ENCODE data around the gene ELOVL6.
A peak's percentile ranks its signal among the peaks of the same experiment; 100 is the strongest.
"Not testable (repeated sequence)": the region's sequence is repeated elsewhere in the genome, so short reads cannot be mapped to it uniquely, and the experiment has no call there.

Gene ELOVL6

DNA sequence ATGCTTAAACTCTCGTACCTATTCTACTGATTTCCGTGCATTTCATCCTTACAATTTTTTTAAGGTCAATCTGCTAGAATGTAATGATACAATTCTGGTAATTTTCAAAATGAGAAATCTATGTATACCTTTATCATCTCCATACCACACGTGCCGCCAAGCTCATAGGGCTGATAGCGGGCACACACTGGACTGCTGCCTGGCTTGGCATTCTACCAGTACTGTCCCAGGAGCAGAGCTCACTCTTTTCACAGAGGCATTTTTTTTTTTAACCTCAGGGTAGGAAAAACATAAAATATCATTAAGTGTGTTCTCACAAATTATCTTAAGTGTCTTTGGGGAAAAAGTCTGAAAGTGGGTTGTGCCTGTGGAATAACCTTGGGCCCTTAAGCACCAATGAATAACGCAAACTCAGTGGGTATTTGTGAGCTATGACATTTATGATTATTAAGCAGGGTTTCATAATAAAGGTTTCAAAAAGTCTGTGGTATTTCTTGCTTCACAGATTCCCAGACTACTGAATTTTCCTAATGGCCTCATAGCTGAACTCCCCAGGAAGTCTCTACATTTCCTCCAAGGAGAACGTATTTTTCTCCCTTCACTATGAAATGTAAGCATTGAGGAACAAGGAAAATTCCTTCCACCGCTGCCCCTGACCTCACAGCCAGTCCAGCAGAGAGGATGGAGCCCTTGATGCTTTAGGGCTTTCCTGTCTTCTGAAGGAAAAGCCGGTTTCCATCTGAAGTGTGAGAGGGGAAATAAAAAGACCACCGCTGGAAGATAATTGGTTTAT lies 125.2 kb downstream of the ELOVL6 start:
- DNase-seq = no peak

DNA sequence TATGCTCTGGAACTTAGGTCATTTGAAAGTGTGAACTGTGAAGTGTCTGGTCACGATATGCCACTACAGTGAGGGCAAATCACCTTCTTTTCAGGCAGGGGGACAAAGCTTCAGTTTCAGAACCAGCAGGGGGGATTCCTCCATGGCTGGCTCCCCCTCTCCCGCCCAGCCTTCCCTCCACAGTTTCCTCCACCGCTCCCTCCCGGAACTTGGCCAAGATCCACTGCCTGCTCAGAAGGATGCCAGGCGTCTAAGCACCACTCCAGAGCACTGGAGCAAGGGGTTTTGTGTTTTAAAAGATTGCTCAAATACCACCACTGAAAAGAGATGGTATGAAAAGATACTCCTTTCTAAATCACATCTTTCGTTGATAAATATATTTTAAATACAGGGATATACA lies 126.9 kb downstream of the ELOVL6 start:
- DNase-seq = no peak

DNA sequence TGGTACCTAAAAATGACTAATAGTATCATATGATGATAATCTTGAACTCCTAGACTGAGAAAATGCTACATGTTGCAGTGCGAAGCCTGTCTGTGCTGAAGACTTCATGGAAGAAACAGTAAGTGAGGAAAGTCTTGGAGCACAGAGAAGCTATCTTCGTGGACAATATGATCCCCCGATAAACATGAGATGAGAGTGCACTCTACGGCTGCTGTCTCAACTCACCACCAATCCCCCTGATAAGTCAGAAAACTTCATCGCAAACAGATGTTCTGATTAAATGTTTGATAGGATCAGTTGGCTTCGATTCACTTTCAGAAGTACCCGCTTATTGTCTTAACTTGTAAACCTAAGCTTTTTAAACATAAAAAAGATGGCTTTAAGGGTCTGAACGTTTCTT lies 130.2 kb downstream of the ELOVL6 start:
- DNase-seq = no peak

DNA sequence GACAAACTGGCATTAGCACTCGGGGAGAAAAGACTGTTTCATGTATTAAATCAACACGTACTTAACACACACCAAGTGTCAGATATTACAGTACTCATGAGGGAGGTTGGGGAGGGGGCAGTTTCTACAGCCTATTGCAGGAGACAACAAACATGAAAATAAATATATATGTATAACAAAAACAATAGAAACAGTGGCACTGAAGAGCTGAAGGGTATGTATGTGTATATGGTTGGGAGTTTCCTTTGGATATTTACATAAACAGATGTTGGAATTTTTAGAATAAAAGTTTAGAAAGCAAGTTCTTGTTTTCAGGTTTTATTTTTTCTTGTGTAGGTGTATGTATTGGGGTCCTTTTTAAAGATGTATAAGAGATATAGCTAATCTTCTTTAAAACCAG lies 133.5 kb downstream of the ELOVL6 start:
- DNase-seq = no peak

DNA sequence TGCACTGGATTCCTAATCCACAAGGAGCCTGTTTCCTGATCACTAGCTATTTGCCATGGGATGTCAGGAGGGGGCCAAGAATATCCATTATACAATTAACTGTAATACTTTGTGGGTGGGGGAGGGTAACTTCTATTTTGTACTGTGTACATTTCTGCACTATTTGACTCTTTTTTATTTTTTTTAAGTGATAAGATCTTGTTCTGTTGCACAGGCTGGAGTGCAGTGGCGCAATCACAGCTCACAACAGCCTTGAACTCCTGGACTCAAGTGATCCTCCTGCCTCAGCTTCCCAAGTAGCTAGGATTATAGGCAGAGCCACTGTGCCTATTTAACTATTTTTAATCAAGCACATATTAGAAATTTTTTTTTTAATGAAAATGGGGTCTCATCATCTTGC lies 134.1 kb downstream of the ELOVL6 start:
- no peak for DNase-seq

DNA sequence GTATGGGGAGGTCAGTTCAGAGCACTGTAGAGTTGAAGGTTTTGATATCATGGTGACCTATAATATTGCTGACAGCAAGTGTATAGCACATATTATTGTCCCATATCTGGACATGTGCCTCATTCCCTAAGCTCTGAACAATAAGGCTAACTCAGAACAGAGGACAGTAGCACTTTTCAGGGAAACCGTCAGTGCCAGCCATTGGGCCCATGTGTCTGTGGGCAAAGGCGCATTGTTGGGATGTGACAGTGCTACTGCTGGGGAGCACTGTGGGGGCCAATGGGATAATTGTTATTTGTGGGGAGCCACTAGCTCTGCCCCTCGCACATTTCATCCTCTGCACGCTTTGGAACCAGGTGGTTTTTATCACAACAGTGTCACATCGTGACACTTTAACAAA lies 136.2 kb downstream of the ELOVL6 start:
- DNase-seq = no peak

DNA sequence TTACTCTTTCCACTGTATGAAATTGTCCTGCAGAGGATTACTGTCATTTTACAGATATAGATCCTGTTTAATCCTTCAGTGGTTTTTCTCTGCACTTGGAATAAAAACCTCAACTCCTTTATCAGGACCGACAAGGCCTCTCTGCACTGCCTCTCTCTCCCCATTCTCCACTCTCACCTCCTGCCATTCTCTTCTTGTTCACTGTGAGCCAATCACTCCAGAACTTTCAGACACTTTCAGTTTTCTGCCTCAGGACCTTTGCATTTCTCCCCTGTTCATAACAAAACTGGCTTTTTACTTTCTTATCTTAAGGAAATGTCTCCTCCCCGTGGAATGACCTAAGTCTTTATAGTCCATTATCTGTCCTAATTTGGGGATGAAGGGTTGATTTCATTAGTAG lies 137.3 kb downstream of the ELOVL6 start:
- DNase-seq = no peak

DNA sequence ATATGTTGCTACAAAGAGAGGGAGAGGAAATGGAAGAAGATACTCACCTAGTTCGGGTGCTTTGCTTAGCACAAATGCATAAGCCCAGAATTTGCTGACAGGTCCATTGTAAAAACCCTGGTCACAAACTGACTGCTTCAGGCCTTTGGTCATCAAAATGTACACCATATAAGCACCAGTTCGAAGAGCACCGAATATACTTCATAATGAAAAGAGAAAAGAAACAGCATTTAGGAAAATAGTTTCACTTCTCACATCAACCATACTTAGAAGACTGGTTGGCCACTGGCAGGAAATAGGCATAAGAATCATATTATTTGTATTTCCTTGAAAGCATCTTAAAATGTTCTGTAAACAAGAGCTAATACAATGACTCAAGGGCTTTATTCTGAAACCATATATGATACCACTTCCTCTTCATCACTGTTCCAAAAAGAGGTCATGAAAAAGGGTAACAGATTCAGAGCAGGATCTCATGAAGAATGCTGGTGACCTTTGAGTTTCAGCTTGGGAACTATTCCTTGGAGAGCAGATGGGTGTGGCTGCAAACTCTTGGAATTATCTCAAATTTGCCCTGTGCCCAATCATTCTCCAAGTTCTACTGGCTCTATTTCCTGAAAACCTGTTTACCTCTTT lies 138.7 kb downstream of the ELOVL6 start:
- DNase-seq = no peak

DNA sequence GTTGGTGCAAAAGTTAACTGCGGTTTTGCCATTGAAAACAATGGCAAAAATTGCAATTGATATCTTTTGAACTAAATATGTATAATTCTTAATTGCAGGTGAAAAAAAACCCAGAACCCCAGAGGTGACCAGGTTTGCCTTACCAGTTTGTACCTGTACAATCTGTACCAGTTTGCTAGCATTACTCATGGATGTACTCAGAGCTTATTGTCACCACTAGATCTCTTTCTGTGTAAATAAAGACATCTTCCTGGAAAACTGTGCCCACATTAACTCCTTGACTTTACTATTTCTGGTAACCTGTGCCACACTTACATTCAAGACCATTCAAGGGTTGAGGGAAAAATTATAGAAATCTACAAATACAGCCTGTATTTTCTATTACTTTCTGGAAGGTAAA lies 139.7 kb downstream of the ELOVL6 start:
- no peak for DNase-seq

DNA sequence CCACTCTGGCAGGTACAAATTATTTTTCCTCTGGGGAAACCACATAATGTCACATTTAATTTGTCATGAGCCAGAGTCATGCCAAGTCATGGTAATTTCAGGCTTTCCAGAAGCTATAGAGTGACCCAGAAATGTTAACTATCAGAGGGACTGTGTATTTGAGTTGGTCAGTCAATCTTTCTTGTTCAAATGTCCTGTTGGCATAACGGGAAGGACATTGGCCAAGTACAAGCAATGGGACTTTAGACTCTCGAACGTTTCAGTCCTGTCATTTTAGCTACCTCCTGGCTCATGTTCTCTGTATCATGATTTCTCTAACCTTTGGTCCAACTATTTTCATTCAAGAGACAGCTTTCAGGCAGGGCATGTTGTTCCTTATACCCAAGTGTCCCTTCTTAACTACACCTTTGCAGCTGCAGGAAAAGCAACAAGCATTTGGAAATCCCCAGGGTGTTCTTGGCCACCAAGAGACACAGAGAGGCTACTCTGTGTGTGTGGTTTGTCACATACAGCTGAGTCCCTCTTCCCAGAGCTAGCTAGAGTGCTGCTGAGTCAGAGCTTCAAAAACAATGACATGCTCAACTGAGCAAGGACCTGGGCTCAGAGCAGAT lies 143.2 kb downstream of the ELOVL6 start:
- DNase-seq = no peak

DNA sequence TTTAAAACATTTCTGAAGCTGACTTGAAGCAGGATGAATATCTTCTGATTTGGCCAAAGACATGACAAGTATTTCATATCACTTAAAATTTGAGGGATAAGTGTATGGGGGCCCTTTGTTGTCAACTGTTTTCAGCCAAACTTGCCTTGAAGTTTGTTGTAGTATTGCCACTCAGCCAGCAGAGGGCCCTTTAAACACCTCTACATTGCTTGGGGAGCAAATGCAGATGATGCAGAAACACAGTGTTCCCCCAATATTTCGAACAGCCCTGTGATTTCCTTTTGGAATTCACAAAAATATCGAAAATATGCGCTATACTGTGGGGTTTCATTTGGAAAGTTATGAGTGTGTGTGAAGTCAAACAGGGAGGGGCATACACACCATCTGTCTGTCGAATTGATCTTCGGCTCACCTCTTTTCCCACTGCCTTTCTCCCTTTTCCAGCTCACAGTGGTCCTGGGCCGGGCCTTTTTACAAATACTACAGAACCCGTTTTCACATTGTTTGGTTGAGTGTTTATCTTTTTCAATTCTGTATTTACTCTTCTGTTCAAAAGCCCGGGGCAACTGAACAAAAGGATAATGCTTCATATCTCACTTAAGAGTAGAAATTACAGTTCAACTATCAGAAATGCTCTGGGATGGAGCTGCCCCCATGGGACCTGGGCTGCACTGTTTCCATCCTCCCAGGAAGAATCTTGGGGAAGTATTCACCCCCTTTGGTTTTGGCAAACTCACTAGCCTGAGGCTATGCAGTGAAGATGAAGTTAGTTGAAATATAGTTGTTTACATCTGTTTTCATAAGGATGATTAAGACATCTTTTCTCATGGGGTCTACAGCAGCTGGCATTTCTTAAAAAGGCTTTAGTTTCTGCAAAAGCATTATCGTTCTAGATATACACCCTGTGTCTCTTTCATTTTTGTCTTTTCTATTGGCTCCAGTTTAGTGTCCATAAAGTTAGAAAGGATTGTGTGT lies 148.2 kb downstream of the ELOVL6 start:
- DNase-seq = peak; percentile 65

DNA sequence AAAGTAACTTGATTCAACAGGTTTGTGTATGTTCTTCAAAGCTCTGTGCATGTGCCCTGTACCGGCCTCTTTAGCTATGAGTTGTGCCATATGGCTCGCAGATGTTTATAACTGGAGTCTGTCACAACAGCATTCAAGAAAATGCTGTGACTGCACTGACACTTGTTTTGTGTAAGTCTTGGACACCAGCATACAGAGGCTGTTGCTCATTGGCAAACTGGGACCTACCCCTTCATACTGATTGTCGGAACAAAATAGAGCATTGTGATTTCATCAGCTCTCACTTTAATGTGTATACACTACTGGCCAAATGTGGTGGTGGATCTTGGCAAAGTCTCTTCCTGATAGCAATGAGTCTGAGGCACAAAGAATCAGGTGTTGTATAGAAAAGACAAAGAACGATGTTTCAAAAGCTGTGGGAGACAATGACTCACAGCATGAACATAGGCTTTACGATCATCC lies 151.8 kb downstream of the ELOVL6 start:
- DNase-seq = no peak

DNA sequence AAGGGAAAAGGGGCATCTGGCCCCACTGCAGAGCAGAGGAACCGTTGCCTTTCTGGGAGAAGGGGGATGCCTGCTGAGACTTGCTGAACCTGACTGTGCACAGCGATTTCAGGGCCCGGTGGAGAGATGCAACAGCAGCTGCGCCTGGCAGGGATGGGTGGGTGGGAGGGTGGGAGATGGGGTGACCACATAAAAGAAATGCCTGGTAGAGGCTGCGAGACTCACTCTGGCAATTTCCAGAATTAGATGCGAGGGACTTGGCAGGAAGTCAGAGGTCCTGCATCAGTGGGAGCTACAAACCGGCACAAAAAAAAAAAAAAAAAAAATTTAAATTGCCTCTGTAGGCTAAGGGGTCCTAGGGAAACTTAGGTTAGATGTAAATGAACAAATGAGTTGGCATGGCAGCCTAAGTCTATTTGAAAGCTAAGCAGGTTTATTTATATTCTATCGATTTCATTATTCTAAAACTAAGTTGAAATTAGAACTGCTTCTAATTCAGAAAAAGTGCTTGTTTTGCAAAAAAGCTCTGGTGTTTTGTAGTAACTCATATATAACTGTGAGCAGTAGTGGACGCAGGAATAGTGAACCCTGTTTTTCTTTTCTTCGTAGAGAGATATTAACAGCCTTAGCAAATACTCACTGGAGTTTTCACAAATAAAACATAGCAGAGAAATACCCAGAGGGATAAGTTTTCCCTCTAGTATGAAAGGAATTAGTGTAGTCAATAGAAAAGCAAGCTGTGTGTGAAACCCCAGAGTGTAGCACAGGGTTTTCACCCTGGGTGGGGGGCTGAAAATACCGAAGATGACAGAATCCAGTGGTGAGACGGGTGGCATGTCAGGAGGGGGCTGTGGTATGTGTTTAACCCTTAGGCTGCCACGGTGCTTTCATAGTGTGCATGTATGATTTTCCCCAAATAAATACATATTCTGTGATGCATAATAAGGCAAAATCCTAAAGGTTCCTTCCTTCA lies 155.6 kb downstream of the ELOVL6 start:
- DNase-seq = no peak

DNA sequence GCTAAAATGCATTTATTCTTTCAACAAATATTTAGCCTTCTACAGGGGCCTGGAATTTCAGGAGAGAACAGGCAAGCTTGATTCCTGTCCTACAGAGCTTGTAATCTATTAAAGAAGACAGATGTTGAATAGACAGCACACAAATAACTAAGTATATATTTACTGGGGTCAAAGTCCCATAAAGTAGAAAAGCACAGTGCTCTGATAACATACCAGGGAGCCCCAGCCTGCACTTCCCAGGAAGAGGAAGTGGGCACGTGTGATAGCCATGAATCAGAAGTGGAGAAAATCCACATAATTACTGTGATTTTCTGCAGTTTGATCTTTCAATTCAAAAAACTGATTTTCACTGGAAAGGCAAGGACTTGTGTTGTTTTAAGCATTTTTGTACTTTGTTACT lies 156.7 kb downstream of the ELOVL6 start:
- no peak for DNase-seq

DNA sequence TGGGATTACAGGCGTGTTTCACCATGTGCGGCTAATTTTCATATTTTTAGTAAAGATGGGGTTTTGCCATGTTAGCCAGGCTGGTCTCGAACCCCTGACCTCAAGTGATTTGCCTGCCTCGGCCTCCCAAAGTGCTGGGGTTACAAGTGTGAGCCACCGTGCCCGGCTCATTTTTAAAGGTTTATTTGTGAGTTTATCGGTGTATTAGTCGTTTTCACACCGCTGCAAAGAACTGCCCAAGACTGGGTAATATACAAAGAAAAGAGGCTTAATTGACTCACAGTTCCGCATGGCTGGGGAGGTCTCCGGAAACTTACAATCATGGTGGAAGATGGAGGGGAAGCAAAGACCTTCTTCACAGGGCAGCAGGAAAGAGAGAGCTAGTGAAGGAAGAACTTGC lies 159.3 kb downstream of the ELOVL6 start:
- not testable (repeated sequence) for DNase-seq

DNA sequence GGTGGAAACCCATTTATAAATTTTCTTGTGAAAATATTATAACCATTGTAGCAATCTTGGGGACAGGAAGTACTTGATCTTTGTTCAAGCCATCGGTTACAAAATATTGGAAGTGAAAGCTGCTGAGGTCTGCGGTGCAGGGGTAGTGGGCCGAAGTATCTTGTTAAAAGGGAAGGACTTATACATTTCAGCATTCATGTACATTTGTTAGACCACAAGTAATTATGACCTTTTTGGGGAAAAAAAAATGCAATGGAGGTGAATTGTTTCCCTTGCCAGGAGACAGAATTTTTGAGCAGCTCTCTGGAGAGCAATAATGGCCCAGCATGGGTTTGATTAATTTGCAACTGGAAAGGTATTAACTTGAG lies 164.4 kb downstream of the ELOVL6 start:
- no peak for DNase-seq

DNA sequence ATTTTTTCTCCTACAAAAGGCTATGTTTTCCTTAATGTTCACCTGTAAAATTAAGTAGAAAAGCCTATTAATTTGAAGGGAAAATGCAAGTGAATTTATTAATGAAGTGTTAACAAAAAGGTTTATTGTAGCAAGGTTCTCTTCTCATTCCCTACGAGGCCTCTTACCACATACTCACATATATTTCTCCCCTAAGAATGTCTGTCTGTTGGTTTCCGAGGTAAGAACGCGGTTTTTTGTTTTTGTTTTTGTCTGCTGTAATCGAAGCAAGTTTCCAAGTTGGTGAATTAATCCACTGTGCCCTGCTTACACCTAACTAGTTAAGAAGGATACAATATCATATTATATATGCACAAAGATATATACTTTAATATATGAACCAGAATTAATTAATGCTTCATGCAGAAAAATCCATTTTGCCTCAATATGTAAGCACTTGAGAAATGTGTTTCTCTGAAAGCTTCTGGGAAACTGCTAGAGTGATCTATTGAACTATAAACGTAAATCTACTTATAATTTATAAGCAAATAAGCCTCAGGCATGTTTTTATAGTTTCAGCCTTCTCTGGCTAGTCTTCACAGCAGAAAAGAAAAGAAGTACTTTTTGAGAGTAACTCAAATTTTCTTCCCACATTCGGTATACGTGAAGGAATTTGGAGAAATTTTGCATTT lies 164.9 kb downstream of the ELOVL6 start:
- DNase-seq = no peak

DNA sequence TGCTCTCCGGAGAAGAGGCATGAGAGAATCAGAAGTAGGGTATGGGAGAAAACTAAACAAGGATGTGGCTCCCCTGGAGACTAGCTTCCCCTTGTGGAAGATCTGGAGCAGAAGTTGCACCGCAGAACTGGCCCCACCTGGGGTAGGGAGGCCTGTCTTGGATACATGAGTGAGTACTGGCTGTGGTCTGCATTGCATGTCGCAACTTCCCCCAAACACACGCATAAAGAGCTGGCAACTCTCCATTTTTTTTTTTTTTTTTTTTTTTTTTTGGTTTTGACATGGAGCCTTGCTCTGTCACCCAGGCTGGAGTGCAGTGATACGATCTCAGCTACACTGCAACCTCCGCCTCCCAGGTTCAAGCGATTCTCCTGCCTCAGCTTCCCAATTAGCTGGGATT lies 165.8 kb downstream of the ELOVL6 start:
- no peak for DNase-seq

DNA sequence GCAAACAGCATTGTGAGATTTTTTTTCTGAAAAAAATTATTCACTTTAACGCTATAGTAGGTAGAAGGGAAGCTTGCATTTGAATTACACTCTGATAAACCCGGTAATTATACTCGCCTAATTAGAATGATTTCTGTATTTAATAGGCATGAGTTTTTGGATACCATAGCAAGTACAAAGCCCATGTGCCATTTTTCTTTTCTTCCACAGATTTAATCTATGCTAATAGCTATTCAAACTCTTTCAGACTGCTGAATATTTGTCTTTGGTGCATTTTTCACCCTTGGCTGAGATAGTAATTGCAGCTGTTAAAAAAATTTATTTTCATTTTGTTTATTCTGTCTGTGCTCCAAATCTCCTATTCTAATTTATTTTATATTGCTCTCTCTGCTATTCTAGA lies 172.7 kb downstream of the ELOVL6 start:
- DNase-seq = no peak

DNA sequence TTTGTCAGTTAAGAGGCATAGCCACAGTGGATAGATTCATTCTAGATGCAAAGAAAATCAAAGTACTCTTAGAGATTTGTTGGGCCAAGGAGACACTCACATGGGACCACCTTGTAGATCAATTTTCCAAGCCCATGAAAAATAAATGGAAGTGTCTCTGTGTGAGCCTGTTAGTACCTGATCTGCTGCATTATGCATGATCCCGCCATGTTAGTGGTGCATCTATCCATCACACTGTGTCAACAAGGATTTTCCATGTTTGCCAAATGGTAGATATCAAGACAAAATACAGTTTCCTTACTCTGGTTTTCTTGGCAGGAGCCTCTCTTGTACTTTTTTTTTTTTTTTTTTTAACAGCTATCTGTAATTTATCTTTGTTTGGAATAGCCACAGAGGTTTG lies 173.4 kb downstream of the ELOVL6 start:
- no peak for DNase-seq

DNA sequence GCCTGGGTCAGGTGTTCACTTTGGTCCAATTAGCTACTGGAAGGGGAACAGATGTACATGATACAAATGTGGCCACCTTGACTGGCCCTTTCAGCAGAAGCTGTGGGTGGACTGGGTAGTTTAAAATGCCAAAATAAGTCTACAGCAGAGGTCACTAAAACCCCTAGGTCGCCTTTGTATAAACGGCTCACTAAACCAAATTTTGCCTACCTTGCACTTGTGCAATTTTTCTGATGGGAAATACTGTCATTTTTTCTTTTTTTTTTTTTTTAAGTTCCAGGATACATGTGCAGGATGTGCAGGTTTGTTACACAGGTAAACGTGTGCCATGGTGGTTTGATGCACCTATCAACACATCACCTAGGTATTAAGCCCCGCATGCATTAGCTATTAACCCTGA lies 176.0 kb downstream of the ELOVL6 start:
- DNase-seq = no peak
